Lung microvascular endothelial cell (primary cell): Measurements from ENCODE around the gene ZCCHC18. TPM values are rescaled to one million over a fixed set of nuclear protein-coding genes. Genes with fewer than 3 reads are reported as not detected.
A peak's percentile ranks its signal among the peaks of the same experiment; 100 is the strongest.

Source experiments
- DNase-seq, 2 donors: peaks; one replicate each; pipeline versions ENCODE4 v3.0.0 to v3.0.0-alpha.2; 2010; ENCODE audit warnings: low read depth in 2 of 2
- total RNA-seq: library from RNA; depleted of rRNA; stranded (reverse); fragments of >200 nt; gene quantifications from 2 replicates; pipeline ENCODE4 v1.2.1, GENCODE V29; 2014

ZCCHC18 gene
- total RNA-seq, 1 donor from 2014 or later, result 1.4 TPM

GRCh38 chrX:104130808-104131207, 18.5 kb downstream of the ZCCHC18 start:
- DNase-seq, result no peak

GRCh38 chrX:104134583-104135261, 22.4 kb downstream of the ZCCHC18 start:
- no peak for DNase-seq

GRCh38 chrX:104135677-104136076, 23.4 kb downstream of the ZCCHC18 start:
- no peak for DNase-seq

GRCh38 chrX:104136241-104137019, 24.1 kb downstream of the ZCCHC18 start:
- peak; percentile 90 to 92 for DNase-seq

- peak; percentile 28 to 34 for DNase-seq
Measured at GRCh38 chrX:104137496-104137895, 25.2 kb downstream of the ZCCHC18 start.

GRCh38 chrX:104141087-104141760, 28.9 kb downstream of the ZCCHC18 start:
- DNase-seq, result no peak

GRCh38 chrX:104151037-104151436, 38.7 kb downstream of the ZCCHC18 start:
- DNase-seq, result no peak

- DNase-seq, result peak; percentile 86 to 93
Measured at GRCh38 chrX:104156630-104157529, 44.6 kb downstream of the ZCCHC18 start, which contains the start of gene SLC25A53. Gene SLC25A53 (minus strand): TSS chrX:104157009. CDS start chrX:104105257, 51,752 bp downstream.

Other genes starting within 250 kb of the ZCCHC18 start
- 3.1 and 3.6 TPM in 2 replicates for gene TMSB15B, start 149.9 kb upstream of the ZCCHC18 start, total RNA-seq
- gene H2BW1, start 98.8 kb upstream of the ZCCHC18 start, total RNA-seq, result not detected in 2 replicates
- gene H2BW2, start 72.6 kb upstream of the ZCCHC18 start, total RNA-seq, result not detected in 2 replicates
- 6.1 and 8.3 TPM in 2 replicates for gene TMSB15C, start 36.3 kb upstream of the ZCCHC18 start, total RNA-seq
- 7.0 and 11.9 TPM in 2 replicates for gene SLC25A53, start 44.5 kb downstream of the ZCCHC18 start, total RNA-seq
- 19.6 and 22.4 TPM in 2 replicates for gene FAM199X, start 53.9 kb downstream of the ZCCHC18 start, total RNA-seq
- 2.6 TPM in 1 of 2 replicates, not detected in the other for gene ESX1, start 142.4 kb downstream of the ZCCHC18 start, total RNA-seq